Activated T-cell treated with anti-CD3 and anti-CD28 coated beads, Interleukin-2, amount 50 U/mL, for 48 hours (primary cell): ENCODE results near the gene BICDL2.
"Not testable (repeated sequence)": the region's sequence is repeated elsewhere in the genome, so short reads cannot be mapped to it uniquely, and the experiment has no call there.

Experiments used
- DNase-seq, 2 experiments: peaks; one replicate each; pipeline ENCODE4 v3.0.0-alpha.2; 2020

BICDL2 gene

GRCh38 chr16:3063625-3064386 lies 27.1 kb upstream of the BICDL2 start:
- DNase-seq, result no peak

GRCh38 chr16:3062553-3062952 lies 25.8 kb upstream of the BICDL2 start:
- DNase-seq, result no peak

GRCh38 chr16:3060339-3061127 lies 23.8 kb upstream of the BICDL2 start:
- no peak for DNase-seq

- DNase-seq, result no peak
Measured at GRCh38 chr16:3059723-3060242, 23.0 kb upstream of the BICDL2 start.

GRCh38 chr16:3059041-3059722 lies 22.4 kb upstream of the BICDL2 start:
- DNase-seq, result peak; percentile 94 to 95

GRCh38 chr16:3058139-3059030 lies 21.6 kb upstream of the BICDL2 start:
- peak; percentile 72 to 74 for DNase-seq

- DNase-seq, result no peak
Measured at GRCh38 chr16:3057181-3058138, 20.7 kb upstream of the BICDL2 start.

GRCh38 chr16:3056336-3057180 lies 19.8 kb upstream of the BICDL2 start:
- no peak for DNase-seq

- DNase-seq, result not testable (repeated sequence)
Measured at GRCh38 chr16:3055734-3056115, 19.0 kb upstream of the BICDL2 start.

GRCh38 chr16:3054965-3055733 lies 18.4 kb upstream of the BICDL2 start:
- no peak for DNase-seq

- peak in 1 of 2 experiments; percentile 55 for DNase-seq
Measured at GRCh38 chr16:3053330-3053710, 16.6 kb upstream of the BICDL2 start.

GRCh38 chr16:3052571-3053329 lies 16.0 kb upstream of the BICDL2 start:
- peak in 1 of 2 experiments; percentile 62 for DNase-seq

GRCh38 chr16:3051494-3051893 lies 14.8 kb upstream of the BICDL2 start:
- peak in 1 of 2 experiments; percentile 43 for DNase-seq

- DNase-seq, result no peak
Measured at GRCh38 chr16:3051009-3051408, 14.3 kb upstream of the BICDL2 start.

GRCh38 chr16:3050487-3050886 lies 13.7 kb upstream of the BICDL2 start:
- no peak for DNase-seq

- DNase-seq, result no peak
Measured at GRCh38 chr16:3049921-3050481, 13.3 kb upstream of the BICDL2 start.

- DNase-seq, result no peak
Measured at GRCh38 chr16:3047387-3047720, 10.6 kb upstream of the BICDL2 start.
